ENCODE results near the gene DENND2D. TPM values are rescaled to one million over a fixed set of nuclear protein-coding genes. Genes with fewer than 3 reads are reported as not detected.

Gene DENND2D
- total and polyA plus RNA-seq, 9 of the 15 experiments (the other 6 are each of a cell fraction or from before 2014, with no cell fraction given) = 0.08 to 0.44 (median 0.13) TPM; not detected in 6

- TF ChIP-seq ATF6 (CRISPR knock-in tag; IDR thresholded peaks at IDR 0.05) (0 out of 2 replicates have a peak, but pooled peaks have one; percentile 1), THAP12 (CRISPR knock-in tag; IDR thresholded peaks at IDR 0.05) (peak; percentile 68; the same call in 1 of the 2 replicates), CGGBP1 (CRISPR knock-in tag; IDR thresholded peaks at IDR 0.05) (no peak), FOXM1 (IDR thresholded peaks at IDR 0.05; ENCODE audit: low read depth) (no peak), FOXM1 (CRISPR knock-in tag; IDR thresholded peaks at IDR 0.05; ENCODE audit: low read depth) (no peak), C11orf30 (IDR thresholded peaks at IDR 0.05; ENCODE audit: low read depth) (peak; percentile 64; the same call in 1 of the 2 replicates), BRD9 (IDR thresholded peaks at IDR 0.05; ENCODE audit: low read depth, partially characterized antibody) (peak; percentile 40), ZEB2 (IDR thresholded peaks at IDR 0.05) (no peak), MEIS2 (IDR thresholded peaks at IDR 0.05; ENCODE audit: partially characterized antibody) (peak; percentile 64), ARID4B (CRISPR knock-in tag; IDR thresholded peaks at IDR 0.05) (0 out of 2 replicates have a peak, but pooled peaks have one; percentile 4), MITF (IDR thresholded peaks at IDR 0.05) (peak; percentile 16; the same call in 1 of the 2 replicates), RB1 (IDR thresholded peaks at IDR 0.05; ENCODE audit: low read depth) (peak; percentile 81), GTF2E2 (tag; IDR thresholded peaks at IDR 0.05) (0 out of 2 replicates have a peak, but pooled peaks have one; percentile 37)
These were observed 60.3 kb downstream of the DENND2D start, which contains the start of the genes CEPT1 and DRAM2 (continued) for GRCh38 chr1:111139956-111140679.

Data from K562 (cell line).